Neural cell (in vitro differentiated cells): ENCODE data around the gene DGKI. TPM values are rescaled to one million over a fixed set of nuclear protein-coding genes. Genes with fewer than 3 reads are reported as not detected.

ENCODE experiments used
- H2AFZ ChIP-seq: fragments of 200-600, 300-800 bp; sonication (generic), shearing (Covaris generic); 2 replicates; pipeline ENCODE4 v1.6.0; 2014; ENCODE audit warnings: low read depth, mild to moderate bottlenecking, antibody characterized with exemption, low read length, moderate library complexity
- H3F3A ChIP-seq: fragments of 200-600 bp; shearing (Covaris generic); 2 replicates; pipeline ENCODE4 v1.6.1; 2016; ENCODE audit warnings: mild to moderate bottlenecking, moderate library complexity, mixed read lengths, antibody characterized with exemption, low read length; ENCODE audit not compliant: insufficient read depth, poor library complexity, severe bottlenecking
- H3K27ac ChIP-seq: fragments of 200-600, 300-800 bp; sonication (generic), shearing (Covaris generic); 2 replicates; pipeline ENCODE4 v1.5.1; 2014; ENCODE audit warnings: mild to moderate bottlenecking, low read length, moderate library complexity
- H3K27me3 ChIP-seq: fragments of 300-800, 200-600 bp; sonication (generic), shearing (Covaris generic); 2 replicates; pipeline ENCODE4 v1.6.0; 2014; ENCODE audit warnings: mild to moderate bottlenecking, low read depth, low read length, moderate library complexity; ENCODE audit not compliant: insufficient read depth
- H3K36me3 ChIP-seq: fragments of 300-800, 200-600 bp; sonication (generic), shearing (Covaris generic); 2 replicates; pipeline ENCODE4 v1.5.1; 2014; ENCODE audit warnings: mild to moderate bottlenecking, antibody characterized with exemption, low read length, moderate library complexity; ENCODE audit not compliant: insufficient read depth
- H3K4me2 ChIP-seq: fragments of 300-800, 200-600 bp; sonication (generic), shearing (Covaris generic); 2 replicates; pipeline ENCODE4 v1.6.0; 2014; ENCODE audit warnings: mild to moderate bottlenecking, low read length
- H3K4me3 ChIP-seq: fragments of 300-800, 200-600 bp; sonication (generic), shearing (Covaris generic); 2 replicates; pipeline ENCODE4 v1.5.1; 2014; ENCODE audit warnings: mild to moderate bottlenecking, low read length, moderate library complexity
- H3K79me2 ChIP-seq: fragments of 200-600 bp; shearing (Covaris generic); replicated peaks from 2 replicates; pipeline ENCODE4 v1.6.0; 2014; ENCODE audit warnings: mild to moderate bottlenecking, low read length, moderate library complexity; ENCODE audit not compliant: insufficient read depth
- H3K9ac ChIP-seq: fragments of 300-800, 200-600 bp; sonication (generic), shearing (Covaris generic); 2 replicates; pipeline ENCODE4 v1.6.1; 2016; ENCODE audit warnings: mild to moderate bottlenecking, low read length, mixed read lengths
- H3K9me2 ChIP-seq: fragments of 200-600 bp; shearing (Covaris generic); 2 replicates; pipeline ENCODE4 v1.6.1; 2016; ENCODE audit warnings: mild to moderate bottlenecking, low read length, mixed read lengths; ENCODE audit not compliant: insufficient read depth
- H3K9me3 ChIP-seq: fragments of 200-600, 300-800 bp; sonication (generic), shearing (Covaris generic); 2 replicates; pipeline ENCODE4 v1.6.1; 2016; ENCODE audit warnings: mild to moderate bottlenecking, mixed run types, low read length, moderate library complexity, mixed read lengths
- H4K20me1 ChIP-seq: fragments of 200-600 bp; shearing (Covaris generic); 2 replicates; pipeline ENCODE4 v1.6.1; 2016; ENCODE audit warnings: mild to moderate bottlenecking, mixed run types; ENCODE audit not compliant: insufficient read depth
- CTCF ChIP-seq: fragments of 450-650 bp; IDR thresholded peaks from 2 replicates; pipeline ENCODE4 v1.5.1; 2014; ENCODE audit warnings: antibody characterized with exemption, mild to moderate bottlenecking, moderate library complexity; ENCODE audit not compliant: poor library complexity, severe bottlenecking
- EP300 ChIP-seq: fragments of 450-650 bp; conservative IDR thresholded peaks from 2 replicates; pipeline ENCODE4 v1.6.1; 2014; ENCODE audit warnings: antibody characterized with exemption, mild to moderate bottlenecking, moderate library complexity; ENCODE audit not compliant: poor library complexity, severe bottlenecking
- EZH2 ChIP-seq: fragments of 200-600, 300-800 bp; shearing (Covaris generic), sonication (generic); IDR thresholded peaks from 2 replicates; pipeline ENCODE4 v1.6.1; 2014; ENCODE audit warnings: antibody characterized with exemption, low read length, borderline replicate concordance, mild to moderate bottlenecking; ENCODE audit not compliant: insufficient read depth, poor library complexity, severe bottlenecking
- MXI1 ChIP-seq: fragments of 450-650 bp; conservative IDR thresholded peaks from 2 replicates; pipeline ENCODE4 v1.6.1; 2014; ENCODE audit warnings: antibody characterized with exemption, mild to moderate bottlenecking; ENCODE audit not compliant: poor library complexity, severe bottlenecking
- POLR2AphosphoS5 ChIP-seq: IDR thresholded peaks from 2 replicates; pipeline ENCODE4 v1.6.1; 2012
- RAD21 ChIP-seq: fragments of 450-650 bp; conservative IDR thresholded peaks from 2 replicates; pipeline ENCODE4 v1.6.1; 2014; ENCODE audit warnings: antibody characterized with exemption, mild to moderate bottlenecking, moderate library complexity
- REST ChIP-seq: IDR thresholded peaks from 2 replicates; pipeline ENCODE4 v1.6.1; 2012; ENCODE audit warnings: borderline replicate concordance
- SMC3 ChIP-seq: fragments of 450-650 bp; conservative IDR thresholded peaks from 2 replicates; pipeline ENCODE4 v1.6.1; 2014; ENCODE audit warnings: antibody characterized with exemption, mild to moderate bottlenecking, moderate library complexity; ENCODE audit not compliant: poor library complexity
- TAF1 ChIP-seq: IDR thresholded peaks from 2 replicates; pipeline ENCODE4 v1.6.1; 2012; ENCODE audit warnings: low read depth
- polyA plus RNA-seq: library from polyadenylated mRNA; depleted of rRNA; stranded (reverse); fragments of >200 nt; gene quantifications from 2 replicates; pipeline ENCODE4 v1.2.3, GENCODE V29; 2014

The DGKI gene
- polyA plus RNA-seq, 1 donor from 2014 or later = 15.8 TPM

GRCh38 chr7:137590071-137590755 is 256.6 kb downstream of the DGKI start (continued):
- TF ChIP-seq REST = no peak

GRCh38 chr7:137587326-137587725 is 259.4 kb downstream of the DGKI start:
- no peaks in the 10 kb centered on the region for H3F3A ChIP-seq
- H3K4me3 ChIP-seq = no peak overlapping the region
- H3K9ac ChIP-seq = no peak overlapping the region
- no peaks in the 10 kb centered on the region for H3K9me2 ChIP-seq
- no peaks in the 10 kb centered on the region for H3K27me3 ChIP-seq
- no peak overlapping the region for H2AFZ ChIP-seq
- no peaks in the 10 kb centered on the region for H3K9me3 ChIP-seq
- no peaks in the 10 kb centered on the region for H3K79me2 ChIP-seq
- TF ChIP-seq REST (no peak), SMC3 (no peak), POLR2AphosphoS5 (no peak), EP300 (no peak), CTCF (no peak), TAF1 (no peak), EZH2 (no peak), MXI1 (no peak), RAD21 (no peak)
- H4K20me1 ChIP-seq = no peaks in the 10 kb centered on the region
- H3K27ac ChIP-seq = no peak overlapping the region
- no peak overlapping the region for H3K4me2 ChIP-seq
- H3K36me3 ChIP-seq = peaks cover 6% of the 10 kb centered on the region
